HG02678 (cell line): ENCODE data around the gene FBXL7.

Source experiments
- ATAC-seq: cut with Tn5 transposase; IDR thresholded peaks from one replicate; pipeline ENCODE4 v1.9.1; 2021; ENCODE audit warnings: mild to moderate bottlenecking, moderate library complexity; ENCODE audit not compliant: unreplicated experiment

Gene FBXL7

GRCh38 chr5:15929611-15930263, 429.8 kb downstream of the FBXL7 start:
- no peak for ATAC-seq

DNA sequence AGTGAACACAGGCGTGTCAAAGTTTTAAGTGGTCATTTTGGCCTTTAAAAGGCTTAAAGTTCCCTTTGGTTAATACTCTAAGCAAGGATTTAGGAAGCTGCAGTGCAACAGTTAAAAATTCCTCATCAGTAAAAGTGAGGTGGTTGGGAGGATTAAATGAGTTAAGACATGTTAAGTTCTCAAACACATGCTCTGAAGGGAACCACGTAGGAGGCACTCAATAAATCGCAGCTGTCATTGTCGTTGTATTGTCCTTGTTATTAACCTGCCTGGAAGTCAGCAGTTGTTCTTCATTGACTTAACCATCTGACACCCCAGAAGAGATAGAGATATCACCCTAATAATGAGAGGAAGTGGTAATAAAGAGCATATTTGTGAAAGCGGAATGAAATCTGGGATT, 432.1 kb downstream of the FBXL7 start:
- ATAC-seq = no peak

GRCh38 chr5:15933259-15934207, 433.6 kb downstream of the FBXL7 start:
- ATAC-seq = no peak

GRCh38 chr5:15936505-15937245, 436.7 kb downstream of the FBXL7 start:
- no peak for ATAC-seq

- no peak for ATAC-seq
Observed at GRCh38 chr5:15937708-15938107, 437.7 kb downstream of the FBXL7 start.

GRCh38 chr5:15938186-15938585, 438.2 kb downstream of the FBXL7 start:
- no peak for ATAC-seq

GRCh38 chr5:15938961-15939360, 439.0 kb downstream of the FBXL7 start:
- no peak for ATAC-seq

- ATAC-seq = no peak
Observed at GRCh38 chr5:15940905-15941304, 440.9 kb downstream of the FBXL7 start.

DNA sequence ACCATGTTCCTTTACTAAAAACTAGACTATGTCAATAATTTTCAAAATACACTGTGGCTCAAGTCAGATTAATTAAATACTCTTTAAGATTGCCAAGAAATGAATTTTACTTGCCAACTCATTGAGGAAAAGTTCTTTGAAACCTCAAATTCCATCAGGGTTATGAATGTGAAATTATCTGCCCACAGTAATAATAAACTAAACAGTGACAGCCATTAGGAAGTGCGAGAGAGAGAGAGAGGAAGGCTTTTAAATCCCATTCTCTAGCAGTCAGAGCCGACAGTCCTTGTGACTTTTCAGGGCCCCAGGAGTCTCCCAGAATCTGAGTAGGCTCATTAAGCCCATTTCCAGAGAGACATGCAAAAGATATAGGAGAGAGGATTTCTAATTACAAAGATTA, 443.5 kb downstream of the FBXL7 start:
- no peak for ATAC-seq

- no peak for ATAC-seq
Observed at GRCh38 chr5:15946026-15946425, 446.0 kb downstream of the FBXL7 start.

- ATAC-seq = no peak
Observed at GRCh38 chr5:15948190-15948589, 448.2 kb downstream of the FBXL7 start.

GRCh38 chr5:15951126-15951525, 451.1 kb downstream of the FBXL7 start:
- no peak for ATAC-seq

GRCh38 chr5:15951550-15951949, 451.6 kb downstream of the FBXL7 start:
- no peak for ATAC-seq

DNA sequence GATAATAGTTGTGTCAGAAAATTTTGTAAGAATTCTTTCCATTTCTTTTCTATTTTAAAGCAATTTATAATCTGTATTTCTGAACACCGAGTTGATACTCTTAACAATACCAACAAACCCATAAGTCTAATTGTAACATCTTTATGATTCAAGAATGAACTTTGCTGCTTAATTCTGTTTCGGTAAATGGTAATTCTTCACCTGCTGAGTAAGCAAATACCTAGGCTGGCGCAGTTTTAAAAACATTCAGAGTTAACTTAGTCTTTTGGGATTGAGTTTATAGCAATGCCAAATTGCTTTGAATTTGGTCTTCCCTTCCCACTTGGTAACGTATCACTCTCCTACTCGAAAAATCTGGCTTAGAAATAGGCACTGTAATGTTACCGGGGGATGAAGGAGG, 456.6 kb downstream of the FBXL7 start:
- no peak for ATAC-seq

DNA sequence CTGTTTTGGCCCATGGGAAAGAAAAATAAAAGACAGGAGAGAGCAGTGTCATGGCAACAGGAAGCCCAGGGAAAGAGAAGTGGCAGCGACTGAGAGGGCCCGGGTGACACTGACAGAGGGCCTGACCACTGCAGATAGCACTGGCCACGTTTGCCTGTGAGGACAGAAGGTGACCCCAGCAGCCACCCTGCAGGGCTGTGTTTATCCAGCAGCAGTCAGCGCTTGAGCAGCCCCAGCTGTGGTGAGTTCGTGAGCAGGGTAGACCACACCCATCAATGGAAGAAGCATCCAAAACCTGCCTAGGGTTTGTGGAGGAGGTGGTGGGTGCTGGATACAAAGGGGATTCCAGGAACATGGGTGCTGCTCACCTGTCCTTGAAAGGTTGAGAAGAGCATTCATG, 457.1 kb downstream of the FBXL7 start:
- no peak for ATAC-seq

DNA sequence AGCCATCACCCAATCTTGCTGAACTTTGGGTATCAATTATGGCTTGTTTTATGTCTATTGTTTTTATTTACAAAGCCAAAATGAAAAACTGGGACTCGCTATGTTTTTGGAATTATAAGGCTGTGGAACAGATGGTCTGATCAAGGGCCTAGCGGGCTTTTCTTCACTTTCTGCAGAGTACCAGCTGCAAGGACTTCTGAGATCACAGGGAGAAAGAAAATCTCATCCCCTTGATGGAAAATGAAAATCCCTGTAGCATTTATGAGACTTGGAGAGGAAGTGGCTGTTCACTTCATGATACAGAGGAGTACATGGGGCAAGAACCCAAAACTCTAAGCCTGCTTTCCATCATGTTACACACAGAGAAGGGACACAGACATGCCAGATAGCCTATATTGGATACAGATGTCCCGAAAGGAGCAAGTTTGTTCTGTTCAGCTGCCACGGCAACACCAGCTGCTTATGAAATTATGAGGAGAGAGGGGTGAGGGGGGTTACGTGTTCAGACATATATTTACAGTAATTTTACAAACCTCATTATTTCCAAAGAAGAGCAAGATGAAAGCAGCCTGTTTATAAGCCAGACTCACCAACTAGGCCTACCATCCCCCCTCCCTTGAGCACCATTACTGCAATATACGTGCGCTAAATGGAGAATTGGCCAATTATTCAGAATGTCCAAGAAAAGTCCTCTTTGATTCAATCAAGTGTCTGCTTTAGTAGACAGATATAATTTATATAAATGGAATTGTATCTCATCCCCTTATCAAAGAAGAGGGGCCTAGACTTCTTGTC, 459.6 kb downstream of the FBXL7 start:
- no peak for ATAC-seq

DNA sequence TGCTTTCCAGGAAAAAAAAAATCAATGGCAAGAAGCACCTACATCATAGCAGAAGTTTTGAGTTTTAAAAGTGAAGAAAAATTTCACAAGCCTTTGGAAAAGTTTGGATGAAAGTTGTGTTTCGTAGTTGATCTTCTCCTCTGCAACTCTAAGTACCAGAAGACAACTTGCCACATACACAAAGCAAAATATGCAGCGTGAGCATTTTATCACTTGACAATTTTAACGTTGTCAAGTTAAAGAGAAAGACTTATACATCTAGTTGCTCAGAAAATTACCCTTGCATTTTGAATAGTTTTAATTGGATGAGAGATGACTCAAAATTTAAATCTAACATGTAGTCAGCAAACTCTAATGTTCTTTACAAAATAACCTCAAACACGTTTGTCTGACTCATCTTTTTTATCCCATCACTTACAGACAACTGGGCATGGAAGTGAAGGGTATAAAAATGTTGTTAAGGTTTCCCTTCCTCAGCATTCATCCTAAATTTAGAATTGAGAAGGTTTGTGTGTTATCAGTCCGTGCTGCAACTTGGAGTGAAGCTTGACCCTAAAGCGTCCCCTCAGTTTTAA, 466.2 kb downstream of the FBXL7 start:
- no peak for ATAC-seq

DNA sequence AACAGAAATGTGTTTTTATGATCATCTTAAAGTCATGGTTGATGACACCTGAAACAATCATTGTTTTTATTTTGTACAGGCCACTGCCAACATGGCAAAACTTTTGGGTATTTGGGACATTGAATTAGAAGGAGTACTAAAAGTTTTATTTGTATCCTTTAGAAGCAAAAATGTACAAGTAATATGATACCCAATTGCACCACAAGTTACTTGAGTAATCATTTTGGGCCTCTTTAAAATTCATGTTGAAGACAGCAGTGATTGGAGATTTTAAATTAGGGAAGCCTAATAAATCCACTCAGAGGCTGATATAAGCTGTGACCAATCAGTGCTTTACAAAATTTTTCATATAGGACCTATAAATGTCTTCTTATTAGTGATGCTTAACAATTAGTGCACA, 466.7 kb downstream of the FBXL7 start:
- ATAC-seq = no peak

DNA sequence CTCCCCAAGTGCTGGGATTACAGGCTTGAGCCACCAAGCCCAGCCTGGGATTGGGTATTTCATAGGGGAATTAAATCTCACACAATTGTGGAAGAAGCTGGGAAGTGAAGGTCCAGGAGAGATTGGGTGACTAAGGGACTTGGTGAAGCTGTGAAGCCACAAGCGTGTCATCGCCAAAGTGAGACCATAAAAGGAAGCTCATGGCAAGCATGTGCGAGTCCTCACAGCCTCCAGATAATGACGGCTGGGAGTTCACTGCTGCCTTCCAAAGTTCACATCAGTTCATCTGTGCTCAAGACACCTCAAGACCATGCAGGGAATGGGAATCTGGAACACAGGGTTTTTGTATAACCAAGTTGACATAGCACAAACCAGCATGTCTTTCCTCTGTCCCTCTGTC, 469.0 kb downstream of the FBXL7 start:
- no peak for ATAC-seq

DNA sequence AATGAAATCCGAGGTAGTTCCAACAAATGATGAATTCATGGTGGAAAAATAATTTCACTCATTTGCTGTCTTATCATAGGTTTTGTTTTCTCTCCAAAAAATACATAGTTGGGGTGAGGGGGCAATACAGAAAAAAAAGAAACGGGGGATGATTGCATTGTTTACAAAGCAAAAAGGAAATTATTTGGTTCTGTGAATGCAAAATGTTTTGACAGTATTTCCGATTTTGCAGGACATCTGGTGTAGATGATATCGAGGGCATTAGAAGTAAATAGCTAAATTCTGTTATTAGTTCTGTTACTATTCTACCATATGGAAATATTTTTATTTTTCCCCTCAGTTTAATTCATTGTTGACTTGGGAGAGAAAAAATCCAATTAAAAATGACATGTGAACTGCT, 477.9 kb downstream of the FBXL7 start:
- ATAC-seq = no peak
